HEK293 (cell line): ENCODE results near the gene PLA2G4C.

Experiments used
- AEBP2 ChIP-seq: fragments of 450-650 bp; formaldehyde crosslinking; IDR thresholded peaks from 2 replicates; pipeline ENCODE4 v1.5.1; 2016; ENCODE audit warnings: missing biosample characterization, missing genetic modification characterization, borderline replicate concordance
- BCL6B ChIP-seq: fragments of 450-650 bp; formaldehyde crosslinking; IDR thresholded peaks from 2 replicates; pipeline ENCODE4 v1.5.1; 2017; ENCODE audit warnings: missing biosample characterization, missing genetic modification characterization
- KLF10 ChIP-seq: fragments of 450-650 bp; IDR thresholded peaks from 2 replicates; pipeline ENCODE4 v1.5.1; 2018; ENCODE audit warnings: missing biosample characterization, mild to moderate bottlenecking, missing genetic modification characterization
- KLF16 ChIP-seq: fragments of 450-650 bp; formaldehyde crosslinking; IDR thresholded peaks from 2 replicates; pipeline ENCODE4 v1.5.1; 2017; ENCODE audit warnings: missing biosample characterization, missing genetic modification characterization
- MZF1 ChIP-seq: fragments of 450-650 bp; formaldehyde crosslinking; IDR thresholded peaks from 2 replicates; pipeline ENCODE4 v1.5.1; 2017; ENCODE audit warnings: missing biosample characterization, missing genetic modification characterization, borderline replicate concordance
- OVOL3 ChIP-seq: fragments of 450-650 bp; formaldehyde crosslinking; IDR thresholded peaks from 2 replicates; pipeline ENCODE4 v1.5.1; 2016; ENCODE audit warnings: missing biosample characterization, missing genetic modification characterization
- SCRT1 ChIP-seq: fragments of 450-650 bp; formaldehyde crosslinking; IDR thresholded peaks from 2 replicates; pipeline ENCODE4 v1.5.1; 2016; ENCODE audit warnings: missing biosample characterization, missing genetic modification characterization, borderline replicate concordance
- SETDB1 ChIP-seq: IDR thresholded peaks from one replicate; pipeline ENCODE4 v1.6.1; 2017; ENCODE audit warnings: mild to moderate bottlenecking, low read length, moderate library complexity, mixed read lengths; ENCODE audit not compliant: insufficient read length
- SP2 ChIP-seq: fragments of 450-650 bp; formaldehyde crosslinking; IDR thresholded peaks from 2 replicates; pipeline ENCODE4 v1.5.1; 2016; ENCODE audit warnings: missing biosample characterization, missing genetic modification characterization
- ZBTB17 ChIP-seq: fragments of 450-650 bp; formaldehyde crosslinking; IDR thresholded peaks from 2 replicates; pipeline ENCODE4 v1.5.1; 2016; ENCODE audit warnings: missing biosample characterization, missing genetic modification characterization
- ZBTB7A ChIP-seq: fragments of 450-650 bp; formaldehyde crosslinking; IDR thresholded peaks from 2 replicates; pipeline ENCODE4 v1.5.1; 2016; ENCODE audit warnings: low read depth, missing biosample characterization, missing genetic modification characterization
- ZEB2 ChIP-seq: fragments of 450-650 bp; formaldehyde crosslinking; IDR thresholded peaks from 2 replicates; pipeline ENCODE4 v1.5.1; 2016; ENCODE audit warnings: missing biosample characterization, missing genetic modification characterization
- ZFP69B ChIP-seq: fragments of 450-650 bp; formaldehyde crosslinking; IDR thresholded peaks from 2 replicates; pipeline ENCODE4 v1.5.1; 2016; ENCODE audit warnings: missing biosample characterization, missing genetic modification characterization
- ZIC2 ChIP-seq: fragments of 450-650 bp; formaldehyde crosslinking; IDR thresholded peaks from 2 replicates; pipeline ENCODE4 v1.5.1; 2016; ENCODE audit warnings: missing biosample characterization, missing genetic modification characterization
- ZNF10 ChIP-seq: fragments of 450-650 bp; formaldehyde crosslinking; IDR thresholded peaks from 2 replicates; pipeline ENCODE4 v1.5.1; 2017; ENCODE audit warnings: missing biosample characterization, missing genetic modification characterization
- ZNF148 ChIP-seq: fragments of 450-650 bp; formaldehyde crosslinking; IDR thresholded peaks from 2 replicates; pipeline ENCODE4 v1.5.0; 2017; ENCODE audit warnings: missing biosample characterization, missing genetic modification characterization, borderline replicate concordance
- ZNF155 ChIP-seq: fragments of 450-650 bp; formaldehyde crosslinking; IDR thresholded peaks from 2 replicates; pipeline ENCODE4 v1.5.1; 2016; ENCODE audit warnings: missing biosample characterization, missing genetic modification characterization
- ZNF221 ChIP-seq: fragments of 450-650 bp; formaldehyde crosslinking; IDR thresholded peaks from 2 replicates; pipeline ENCODE4 v1.5.1; 2017; ENCODE audit warnings: missing biosample characterization, missing genetic modification characterization, borderline replicate concordance
- ZNF335 ChIP-seq: fragments of 450-650 bp; formaldehyde crosslinking; conservative IDR thresholded peaks from 2 replicates; pipeline ENCODE4 v1.5.1; 2016; ENCODE audit warnings: missing biosample characterization, missing genetic modification characterization
- ZNF362 ChIP-seq: fragments of 450-650 bp; formaldehyde crosslinking; IDR thresholded peaks from 2 replicates; pipeline ENCODE4 v1.5.1; 2016; ENCODE audit warnings: missing biosample characterization, missing genetic modification characterization
- ZNF398 ChIP-seq: fragments of 450-650 bp; formaldehyde crosslinking; IDR thresholded peaks from 2 replicates; pipeline ENCODE4 v1.5.1; 2017; ENCODE audit warnings: missing biosample characterization, missing genetic modification characterization
- ZNF404 ChIP-seq: fragments of 450-650 bp; formaldehyde crosslinking; IDR thresholded peaks from 2 replicates; pipeline ENCODE4 v1.5.1; 2017; ENCODE audit warnings: missing biosample characterization, missing genetic modification characterization
- ZNF510 ChIP-seq: fragments of 450-650 bp; formaldehyde crosslinking; IDR thresholded peaks from 2 replicates; pipeline ENCODE4 v1.5.1; 2018; ENCODE audit warnings: mild to moderate bottlenecking, missing genetic modification characterization, missing biosample characterization; ENCODE audit not compliant: insufficient replicate concordance
- ZNF571 ChIP-seq: fragments of 450-650 bp; formaldehyde crosslinking; IDR thresholded peaks from 2 replicates; pipeline ENCODE4 v1.5.0; 2017; ENCODE audit warnings: missing biosample characterization, missing genetic modification characterization
- ZNF768 ChIP-seq: fragments of 450-650 bp; formaldehyde crosslinking; IDR thresholded peaks from 2 replicates; pipeline ENCODE4 v1.5.1; 2018; ENCODE audit warnings: missing biosample characterization, mild to moderate bottlenecking, missing genetic modification characterization
- ZSCAN16 ChIP-seq: fragments of 450-650 bp; formaldehyde crosslinking; IDR thresholded peaks from 2 replicates; pipeline ENCODE4 v1.5.1; 2016; ENCODE audit warnings: missing biosample characterization, missing genetic modification characterization
- ZSCAN23 ChIP-seq: fragments of 450-650 bp; formaldehyde crosslinking; IDR thresholded peaks from 2 replicates; pipeline ENCODE4 v1.5.1; 2016; ENCODE audit warnings: missing biosample characterization, missing genetic modification characterization
- ZSCAN5A ChIP-seq: fragments of 450-650 bp; formaldehyde crosslinking; IDR thresholded peaks from 2 replicates; pipeline ENCODE4 v1.5.1; 2016; ENCODE audit warnings: missing biosample characterization, missing genetic modification characterization

PLA2G4C gene

GRCh38 chr19:48111280-48111679 is 663 bp upstream of the PLA2G4C start (continued):
- no peak for TF ChIP-seq ZNF148
- TF ChIP-seq ZFP69B (tag by site-specific recombination), result no peak
- TF ChIP-seq MZF1, result no peak
- TF ChIP-seq BCL6B (tag by site-specific recombination), result no peak
- no peak for TF ChIP-seq ZNF768 (tag by site-specific recombination)
- no peak for TF ChIP-seq ZEB2 (tag by site-specific recombination)
- 0 out of 2 replicates have a peak, but pooled peaks have one; percentile 10 for TF ChIP-seq ZNF362 (tag by site-specific recombination)
- no peak for TF ChIP-seq AEBP2 (tag by site-specific recombination)
- no peak for TF ChIP-seq ZNF404 (tag by site-specific recombination)
- TF ChIP-seq OVOL3 (tag by site-specific recombination), result no peak
- TF ChIP-seq ZNF398 (tag by site-specific recombination), result no peak
- no peak for TF ChIP-seq ZNF510 (tag by site-specific recombination)
- no peak for TF ChIP-seq ZNF10 (tag by site-specific recombination)
- TF ChIP-seq ZNF335 (tag by site-specific recombination), result peak; percentile 12; the same call in 1 of the 2 replicates
- no peak for TF ChIP-seq ZNF155
- TF ChIP-seq KLF16 (tag by site-specific recombination), result 0 out of 2 replicates have a peak, but pooled peaks have one; percentile 36
- TF ChIP-seq ZSCAN5A (tag by site-specific recombination), result no peak
- no peak for TF ChIP-seq SETDB1
- no peak for TF ChIP-seq ZSCAN23 (tag by site-specific recombination)
- TF ChIP-seq ZNF221 (tag by site-specific recombination), result no peak
- TF ChIP-seq SCRT1, result no peak
- TF ChIP-seq ZNF571 (tag by site-specific recombination), result no peak
- no peak for TF ChIP-seq KLF10
- no peak for TF ChIP-seq SP2
- peak; percentile 75 for TF ChIP-seq ZBTB17 (tag by site-specific recombination)
- TF ChIP-seq ZSCAN16 (tag by site-specific recombination), result no peak
- no peak for TF ChIP-seq ZIC2
- TF ChIP-seq ZBTB7A (tag by site-specific recombination), result no peak
- TF ChIP-seq, all 188 proteins: peak for 6
